Stimulated activated CD8-positive, alpha-beta memory T cell treated with anti-CD3 and anti-CD28 coated beads, Interleukin-4, amount 100 ng/mL, for 24 hours (primary cell): ENCODE data around the gene SPRR3.

Experiments used
- DNase-seq: peaks from one replicate; pipeline ENCODE4 v3.0.0-alpha.2; 2020; ENCODE audit warnings: low read depth

The SPRR3 gene, protein sequence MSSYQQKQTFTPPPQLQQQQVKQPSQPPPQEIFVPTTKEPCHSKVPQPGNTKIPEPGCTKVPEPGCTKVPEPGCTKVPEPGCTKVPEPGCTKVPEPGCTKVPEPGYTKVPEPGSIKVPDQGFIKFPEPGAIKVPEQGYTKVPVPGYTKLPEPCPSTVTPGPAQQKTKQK

GRCh38 chr1:153001382-153001781 lies at the start of gene SPRR3:
SPRR3 (plus strand) TSS chr1:153001749; CDS start chr1:153003021, 1,272 bp downstream.
- DNase-seq, result no peak

DNA sequence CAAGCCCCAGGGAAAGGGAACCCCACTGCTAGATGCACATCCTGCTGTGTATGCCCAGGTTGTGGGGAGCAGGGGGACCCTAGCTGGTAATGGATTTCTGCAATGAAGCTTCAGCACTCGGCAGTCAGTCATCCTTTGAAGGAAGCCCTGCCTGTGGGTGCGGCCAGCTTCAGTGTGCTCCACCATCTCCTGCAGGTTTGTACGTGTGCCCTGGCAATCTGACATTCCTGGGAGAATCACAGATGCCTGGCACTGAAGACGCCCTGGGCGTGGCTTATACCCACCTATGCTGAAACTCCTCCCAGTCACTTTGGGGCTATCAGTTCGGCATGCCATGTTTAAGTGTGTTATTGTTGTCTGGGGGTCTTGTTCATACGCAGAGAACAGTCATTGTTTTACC lies 47.8 kb upstream of the SPRR3 start:
- no peak for DNase-seq

GRCh38 chr1:152954436-152954835 lies 47.1 kb upstream of the SPRR3 start:
- DNase-seq, result no peak

GRCh38 chr1:152957561-152957960 lies 44.0 kb upstream of the SPRR3 start:
- DNase-seq, result no peak

- DNase-seq, result no peak
Observed at GRCh38 chr1:152959273-152959672, 42.3 kb upstream of the SPRR3 start.

DNA sequence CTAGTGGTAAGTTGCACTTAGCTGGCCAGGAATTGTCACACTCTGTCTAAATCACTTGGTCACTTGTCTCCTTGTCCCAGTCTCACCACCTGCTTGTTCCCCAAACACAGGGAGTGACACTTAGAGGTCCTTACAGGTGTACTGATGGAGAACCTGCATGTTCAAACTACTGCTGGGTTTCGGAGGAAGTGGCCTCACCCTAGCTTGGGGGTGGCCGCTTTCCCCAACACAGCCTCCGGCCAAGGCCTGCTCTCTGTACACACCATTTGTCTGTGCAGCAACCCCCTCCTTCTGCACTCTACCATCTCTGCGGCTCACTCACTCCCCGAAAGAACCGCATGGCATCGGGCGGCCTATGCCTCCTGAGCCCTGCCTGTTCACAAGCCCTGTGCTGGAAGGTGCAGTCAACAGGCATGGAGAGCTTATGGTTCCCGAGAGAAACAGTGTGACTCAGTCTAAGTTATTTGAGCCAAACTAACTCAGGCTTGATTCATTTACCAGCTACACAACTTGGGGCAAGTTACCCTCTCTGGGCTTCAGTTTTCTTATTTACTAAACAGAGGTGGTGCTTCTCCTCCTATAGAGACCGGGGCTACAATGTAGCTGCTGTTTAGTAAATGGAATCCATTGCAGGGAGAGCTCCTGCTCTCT lies 41.6 kb upstream of the SPRR3 start:
- DNase-seq, result no peak

GRCh38 chr1:152960452-152961044 lies 41.0 kb upstream of the SPRR3 start:
- no peak for DNase-seq

DNA sequence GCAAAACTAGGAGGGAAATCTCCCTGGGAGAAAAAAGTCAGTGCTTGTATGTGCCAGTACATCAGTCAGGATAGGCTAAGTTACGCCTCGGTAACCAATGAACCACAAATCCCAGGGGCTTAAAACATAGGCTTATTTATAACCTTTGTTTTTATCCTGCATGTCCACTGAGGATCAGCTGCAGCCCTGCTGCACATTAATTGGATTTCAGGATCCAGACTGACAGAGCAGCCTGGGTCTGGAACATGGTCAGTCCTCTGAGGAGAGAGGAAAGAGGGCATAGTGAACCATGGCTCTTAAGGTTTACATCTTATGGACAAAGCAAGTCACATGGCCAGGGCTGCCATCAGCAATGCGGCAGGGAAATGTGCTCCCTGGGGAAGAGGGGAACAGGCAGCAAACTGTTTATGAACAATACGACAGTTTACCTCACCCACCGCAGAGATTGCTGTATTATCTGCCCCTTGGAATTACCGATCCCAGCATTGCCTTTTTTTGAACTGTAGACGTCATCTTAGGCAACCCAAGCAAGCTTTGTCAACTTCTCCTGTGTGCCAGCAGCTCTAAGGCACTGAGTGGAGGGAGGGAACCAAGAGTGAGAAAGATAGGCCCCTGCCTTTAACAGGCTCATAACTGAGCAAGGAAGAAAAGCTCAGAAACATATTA lies 40.2 kb upstream of the SPRR3 start:
- DNase-seq, result no peak

DNA sequence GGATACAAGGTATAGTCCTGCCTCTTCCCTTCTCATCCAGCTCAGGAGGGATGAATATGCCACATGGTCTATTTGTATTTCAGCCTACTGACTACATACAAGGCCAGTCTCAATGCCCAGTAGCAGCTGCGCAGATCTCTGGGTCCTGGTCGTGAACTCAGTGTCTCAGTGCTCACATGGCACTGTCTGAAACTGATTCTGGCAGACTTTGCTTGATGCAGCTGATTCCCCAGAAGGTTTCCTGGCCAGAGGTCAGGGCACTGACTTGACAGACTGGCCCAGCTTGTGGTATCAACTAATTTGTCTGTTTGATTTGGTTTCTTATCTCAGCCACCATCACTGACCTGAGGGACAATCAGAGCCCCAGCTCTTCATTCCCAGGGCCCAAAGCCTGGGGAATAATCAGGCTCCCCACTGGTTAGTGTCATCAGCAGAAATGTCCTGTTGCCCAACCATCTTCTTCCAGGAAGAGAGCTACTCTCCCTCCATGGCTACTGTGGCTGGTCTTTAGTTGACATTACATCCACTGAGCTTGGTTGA lies 38.6 kb upstream of the SPRR3 start:
- no peak for DNase-seq

DNA sequence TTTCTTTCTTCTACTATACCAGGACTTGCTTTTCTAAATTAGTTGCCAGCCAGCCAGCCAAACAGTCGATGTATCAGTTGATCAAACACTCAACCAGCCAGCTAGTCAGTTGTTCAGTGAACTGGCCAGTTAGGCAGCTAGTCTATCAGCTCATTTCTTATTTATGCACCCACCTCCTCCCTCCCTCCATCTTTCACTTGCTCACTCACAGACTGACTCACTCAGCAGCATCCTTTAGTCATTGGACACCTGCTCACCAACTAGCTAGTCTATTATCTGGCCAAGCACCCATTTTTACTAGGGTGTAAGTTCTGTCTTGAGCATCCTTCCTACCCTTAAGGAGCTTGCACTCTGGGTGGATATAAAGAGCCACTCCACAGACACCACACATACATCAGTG lies 37.0 kb upstream of the SPRR3 start:
- no peak for DNase-seq

- no peak for DNase-seq
Observed at GRCh38 chr1:152965853-152966252, 35.7 kb upstream of the SPRR3 start.

- DNase-seq, result no peak
Observed at GRCh38 chr1:152967201-152967600, 34.3 kb upstream of the SPRR3 start.

DNA sequence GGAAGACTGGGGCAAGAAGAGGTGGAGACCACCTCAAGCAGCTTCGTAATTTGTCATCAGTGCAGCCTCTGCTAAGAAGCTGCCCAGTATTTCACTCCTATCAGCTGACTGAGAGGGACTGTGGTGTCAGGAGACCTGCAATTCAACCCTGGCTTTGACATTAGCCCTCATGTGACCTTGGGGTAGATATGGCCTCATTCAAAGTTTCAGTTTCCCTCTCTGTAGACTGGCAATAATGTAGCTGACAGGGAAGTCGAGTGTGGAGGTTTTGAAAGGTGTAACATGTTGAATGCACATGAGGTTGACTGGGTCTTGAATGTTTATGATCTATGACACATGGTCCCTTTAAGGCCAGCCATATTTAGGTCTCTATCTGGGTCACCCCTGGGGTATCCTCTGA lies 33.3 kb upstream of the SPRR3 start:
- DNase-seq, result no peak

DNA sequence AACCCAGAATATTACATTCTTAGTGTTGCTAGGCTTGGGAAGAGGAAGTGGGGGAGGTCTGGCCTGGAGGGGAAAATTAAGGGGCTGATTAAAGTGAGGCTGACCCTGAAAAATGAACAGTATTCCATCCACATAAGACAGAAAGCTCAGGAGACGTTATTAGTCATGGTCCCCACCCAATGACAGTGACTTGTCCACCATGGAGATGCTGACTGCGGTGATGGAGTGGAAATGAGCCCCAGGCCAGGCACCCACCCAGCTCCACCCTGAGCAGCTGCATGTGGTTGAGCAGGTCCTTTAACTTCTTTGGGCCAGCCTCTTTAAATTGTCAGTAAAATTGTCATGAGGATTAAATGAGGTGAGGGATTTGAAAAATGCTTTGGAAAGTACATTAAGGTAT lies 32.5 kb upstream of the SPRR3 start:
- DNase-seq, result no peak

DNA sequence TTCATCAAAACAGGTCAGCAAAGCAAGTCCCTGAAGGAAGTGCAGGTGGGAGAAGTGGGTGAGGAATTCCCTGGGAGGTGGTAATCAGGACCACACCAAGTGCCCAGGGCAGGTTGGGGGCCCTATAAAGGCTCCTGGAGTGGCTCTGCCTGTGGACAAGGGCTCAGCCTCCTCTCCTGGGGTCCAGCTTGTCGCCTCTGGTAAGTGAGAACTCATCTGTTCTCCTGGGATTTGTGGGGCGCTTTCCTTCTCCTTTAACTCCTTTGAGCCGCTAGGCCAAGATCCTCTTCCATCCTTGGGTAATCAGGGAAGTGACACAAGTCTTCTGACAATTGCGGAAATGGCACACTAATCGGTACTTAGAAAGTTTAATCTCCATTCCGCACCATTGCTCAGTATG lies 31.1 kb upstream of the SPRR3 start, which contains the start of gene SPRR4:
Gene SPRR4, plus strand, starts transcription at position 154 of the 400 bp plus-strand sequence. CDS start 1,243 bp downstream, outside the sequence.
- DNase-seq, result no peak

GRCh38 chr1:152972196-152972886 lies 29.2 kb upstream of the SPRR3 start:
- no peak for DNase-seq

DNA sequence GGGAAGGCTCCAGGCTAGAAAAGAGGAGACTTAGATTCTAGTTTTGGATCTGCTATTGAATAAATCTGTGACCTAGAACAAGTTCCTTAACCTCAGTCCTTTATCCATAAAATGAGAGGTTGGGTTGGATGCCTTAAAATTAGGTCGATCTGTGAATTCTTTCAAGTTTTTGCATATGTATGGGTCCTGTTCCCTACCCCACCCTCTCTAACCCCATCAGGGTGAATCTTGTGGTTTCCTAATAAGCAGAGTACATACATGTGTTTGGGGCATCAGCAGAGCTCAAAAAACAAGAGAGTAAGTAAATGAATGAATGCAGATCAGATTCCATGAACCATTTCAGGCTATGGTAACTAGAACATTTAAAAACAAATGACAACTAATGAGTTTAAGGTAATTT lies 24.9 kb upstream of the SPRR3 start:
- DNase-seq, result no peak

DNA sequence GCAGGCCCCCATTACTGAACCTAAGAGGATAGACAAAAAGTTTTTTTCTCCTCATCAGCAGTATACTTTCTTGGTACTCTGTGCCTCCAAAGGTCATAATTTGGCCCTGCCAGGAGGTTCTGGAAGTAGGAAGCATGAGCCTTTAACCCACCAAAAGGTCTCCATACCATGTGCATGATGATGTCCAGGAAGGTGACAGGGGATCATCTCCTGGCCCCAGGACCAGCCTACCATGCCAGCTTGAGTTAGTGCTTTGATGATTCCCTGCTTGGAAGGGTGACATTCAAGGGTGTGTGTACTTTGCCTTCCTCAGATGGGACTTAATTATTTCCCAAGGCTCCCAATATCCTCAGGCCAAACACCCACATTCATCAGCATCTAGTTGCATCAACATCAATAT lies 23.9 kb upstream of the SPRR3 start:
- DNase-seq, result no peak

DNA sequence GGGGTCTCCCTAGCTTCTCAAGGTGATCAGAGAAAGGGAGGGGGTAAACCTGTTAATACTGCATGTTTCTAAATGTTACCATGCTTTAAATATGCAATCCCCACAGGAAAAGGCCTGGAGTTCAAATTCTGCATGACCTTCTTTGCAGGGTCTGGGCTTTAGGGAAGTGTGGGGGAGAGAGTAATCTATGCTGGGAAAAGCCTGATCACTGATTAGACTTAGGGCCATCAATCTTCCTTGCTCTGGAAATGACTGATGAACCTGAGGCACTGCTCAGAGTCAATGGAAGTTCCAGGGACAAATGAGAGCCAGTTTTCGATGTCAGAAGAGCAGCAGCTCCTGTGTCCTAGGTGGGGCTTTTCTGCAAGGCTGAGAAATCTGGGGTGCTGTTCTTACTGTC lies 20.9 kb upstream of the SPRR3 start:
- no peak for DNase-seq

DNA sequence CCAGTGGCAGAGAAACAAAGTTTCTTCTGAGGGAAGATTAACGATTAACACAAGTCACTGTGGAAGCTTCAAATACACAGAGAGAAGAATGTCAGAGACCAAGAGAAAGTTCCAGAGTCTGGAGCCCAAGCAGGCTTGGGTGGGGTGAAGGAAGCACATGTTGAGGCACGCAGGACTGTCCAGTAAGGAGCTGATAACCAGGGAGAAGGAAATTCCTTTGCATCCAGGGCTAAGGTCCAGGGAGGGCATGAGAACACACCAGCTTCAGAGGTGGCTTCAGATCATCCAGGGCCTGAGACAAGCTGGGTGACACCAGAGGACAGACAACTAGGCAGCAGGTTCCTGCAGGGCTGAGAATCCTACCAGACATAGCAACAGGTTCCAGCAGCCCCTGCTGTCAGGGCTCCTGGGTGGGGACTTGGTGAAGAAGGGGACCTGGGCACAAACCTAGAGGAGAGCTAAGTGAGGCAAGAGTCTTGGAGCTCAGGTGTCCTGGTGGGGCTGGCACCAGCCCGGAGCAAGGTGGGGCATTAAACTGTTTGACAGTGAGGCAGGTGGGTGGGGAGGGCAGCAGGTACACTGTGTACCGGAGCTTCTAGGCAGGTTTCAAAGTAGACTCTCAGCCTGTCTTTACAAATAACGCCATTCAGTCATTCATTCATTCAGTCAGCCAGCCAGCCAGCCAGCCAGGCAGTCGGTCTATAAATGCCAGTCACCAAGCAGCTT lies 20.2 kb upstream of the SPRR3 start:
- no peak for DNase-seq

- DNase-seq, result no peak
Observed at GRCh38 chr1:152982076-152982475, 19.5 kb upstream of the SPRR3 start.

GRCh38 chr1:152983234-152983633 lies 18.3 kb upstream of the SPRR3 start:
- no peak for DNase-seq
